Activated CD4-positive, alpha-beta T cell treated with anti-CD3 and anti-CD28 coated beads for 1 hour (primary cell): ENCODE measurements around the gene AGBL2.
"Not testable (repeated sequence)": the region's sequence is repeated elsewhere in the genome, so short reads cannot be mapped to it uniquely, and the experiment has no call there.

Source experiments
- DNase-seq: peaks from one replicate; pipeline ENCODE4 v3.0.0-alpha.2; 2020

Gene AGBL2

GRCh38 chr11:47688111-47688510 lies 27.1 kb downstream of the AGBL2 start:
- DNase-seq: no peak

GRCh38 chr11:47686704-47687103 lies 28.5 kb downstream of the AGBL2 start:
- DNase-seq: not testable (repeated sequence)

GRCh38 chr11:47686151-47686550 lies 29.0 kb downstream of the AGBL2 start:
- no peak for DNase-seq

GRCh38 chr11:47675851-47676250 lies 39.3 kb downstream of the AGBL2 start:
- DNase-seq: no peak

GRCh38 chr11:47672283-47672730 lies 42.9 kb downstream of the AGBL2 start:
- DNase-seq: no peak

- no peak for DNase-seq
Measured at GRCh38 chr11:47669856-47670255, 45.3 kb downstream of the AGBL2 start.

- no peak for DNase-seq
Measured at GRCh38 chr11:47668665-47669064, 46.5 kb downstream of the AGBL2 start.

GRCh38 chr11:47667555-47667954 lies 47.6 kb downstream of the AGBL2 start:
- no peak for DNase-seq

GRCh38 chr11:47667135-47667534 lies 48.0 kb downstream of the AGBL2 start:
- DNase-seq: no peak

GRCh38 chr11:47664936-47665335 lies 50.2 kb downstream of the AGBL2 start:
- not testable (repeated sequence) for DNase-seq

GRCh38 chr11:47661245-47661644 lies 53.9 kb downstream of the AGBL2 start:
- DNase-seq: no peak

GRCh38 chr11:47659276-47659675 lies 55.9 kb downstream of the AGBL2 start:
- DNase-seq: no peak

GRCh38 chr11:47656260-47656885 lies 58.8 kb downstream of the AGBL2 start:
- no peak for DNase-seq

- no peak for DNase-seq
Measured at GRCh38 chr11:47651818-47652469, 63.2 kb downstream of the AGBL2 start.

GRCh38 chr11:47649276-47649675 lies 65.9 kb downstream of the AGBL2 start:
- no peak for DNase-seq

- no peak for DNase-seq
Measured at GRCh38 chr11:47646019-47646418, 69.2 kb downstream of the AGBL2 start.

- no peak for DNase-seq
Measured at GRCh38 chr11:47645500-47645899, 69.7 kb downstream of the AGBL2 start.

GRCh38 chr11:47642099-47642855 lies 72.9 kb downstream of the AGBL2 start, which contains the start of gene MTCH2:
Gene MTCH2, minus strand, starts transcription at chr11:47642559. Its CDS starts 94 bp downstream, at chr11:47642465.
- DNase-seq: peak; percentile 93

- no peak for DNase-seq
Measured at GRCh38 chr11:47641600-47642098, 73.5 kb downstream of the AGBL2 start.

GRCh38 chr11:47640506-47640905 lies 74.7 kb downstream of the AGBL2 start:
- DNase-seq: not testable (repeated sequence)

- not testable (repeated sequence) for DNase-seq
Measured at GRCh38 chr11:47636331-47636730, 78.8 kb downstream of the AGBL2 start.

- DNase-seq: no peak
Measured at GRCh38 chr11:47631473-47631872, 83.7 kb downstream of the AGBL2 start.

GRCh38 chr11:47628026-47628425 lies 87.1 kb downstream of the AGBL2 start:
- no peak for DNase-seq

GRCh38 chr11:47626234-47626633 lies 88.9 kb downstream of the AGBL2 start:
- no peak for DNase-seq
